ENCODE measurements around the gene KPRP. TPM values are rescaled to one million over a fixed set of nuclear protein-coding genes. Genes with fewer than 3 reads are reported as not detected.

The KPRP gene, protein sequence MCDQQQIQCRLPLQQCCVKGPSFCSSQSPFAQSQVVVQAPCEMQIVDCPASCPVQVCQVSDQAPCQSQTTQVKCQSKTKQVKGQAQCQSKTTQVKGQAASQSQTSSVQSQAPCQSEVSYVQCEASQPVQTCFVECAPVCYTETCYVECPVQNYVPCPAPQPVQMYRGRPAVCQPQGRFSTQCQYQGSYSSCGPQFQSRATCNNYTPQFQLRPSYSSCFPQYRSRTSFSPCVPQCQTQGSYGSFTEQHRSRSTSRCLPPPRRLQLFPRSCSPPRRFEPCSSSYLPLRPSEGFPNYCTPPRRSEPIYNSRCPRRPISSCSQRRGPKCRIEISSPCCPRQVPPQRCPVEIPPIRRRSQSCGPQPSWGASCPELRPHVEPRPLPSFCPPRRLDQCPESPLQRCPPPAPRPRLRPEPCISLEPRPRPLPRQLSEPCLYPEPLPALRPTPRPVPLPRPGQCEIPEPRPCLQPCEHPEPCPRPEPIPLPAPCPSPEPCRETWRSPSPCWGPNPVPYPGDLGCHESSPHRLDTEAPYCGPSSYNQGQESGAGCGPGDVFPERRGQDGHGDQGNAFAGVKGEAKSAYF
- not detected in 2 replicates for total RNA-seq (2014; rRNA removed)
- not detected for Bru-seq, nascent RNA
- not detected for BruChase-seq, experiment 1, labeled RNA remaining after a 6-hour chase
- not detected for BruChase-seq, experiment 2, labeled RNA remaining after a 2-hour chase
- long read RNA-seq = 0 reads

DNA sequence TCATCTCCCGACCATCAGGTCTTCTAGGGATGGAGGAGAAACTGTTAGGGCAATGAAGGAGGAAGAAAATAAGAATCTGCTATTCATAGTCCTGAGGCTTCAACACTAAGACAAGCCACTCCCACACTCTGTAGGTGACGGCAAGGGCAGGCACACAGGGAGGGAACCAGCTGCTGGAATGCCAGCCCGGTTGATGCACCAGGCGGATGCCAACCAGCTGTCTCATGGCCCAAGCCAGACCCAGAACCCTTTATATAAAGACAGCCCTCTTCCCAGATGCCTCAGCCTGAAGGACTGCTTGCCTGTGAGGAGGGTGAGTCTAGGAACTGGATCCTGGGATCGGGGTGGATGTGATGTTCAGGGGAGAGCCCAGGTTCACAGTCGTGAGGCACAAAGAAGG lies at the start of gene KPRP:
Gene KPRP, plus strand, starts transcription at position 279 of the 400 bp plus-strand sequence. CDS start 1,564 bp downstream, outside the sequence.
- no peak within 1 kb of the TSS for H2AFZ ChIP-seq (ENCODE audit: low read length)
- no peak within 1 kb of the TSS for H3K4me3 ChIP-seq (ENCODE audit: low read length)
- peaks cover 3% of the 10 kb centered on the region for H3K4me1 ChIP-seq (ENCODE audit: insufficient read depth, low read length)
- H3K36me3 ChIP-seq (ENCODE audit: low read depth, low read length) = no peaks in the 10 kb centered on the region
- H3K27ac ChIP-seq (ENCODE audit: low read length) = no peak within 1 kb of the TSS
- no peak within 1 kb of the TSS for H3K9ac ChIP-seq (ENCODE audit: low read length)
- no peaks in the 10 kb centered on the region; the same call in 1 of the 2 replicates for H3K9me2 ChIP-seq (replicated peaks; ENCODE audit: low read length)
- DNase-seq = no peak
- H3K27me3 ChIP-seq (ENCODE audit: low read length) = peaks cover 8% of the 10 kb centered on the region; the same call in 1 of the 2 replicates
- CTCF ChIA-PET = no interaction called here
- BruUV-seq (replicated peaks) = no TSS peak
- POLR2A ChIA-PET (ENCODE audit: unreplicated experiment) = no interaction called here
- TF ChIP-seq EZH2phosphoT487 (IDR thresholded peaks at IDR 0.05; ENCODE audit: borderline replicate concordance, low read length) = no peak
- intact Hi-C loops (cut with micrococcal nuclease) = no loop called here
- no peaks in the 10 kb centered on the region for H4K20me1 ChIP-seq (ENCODE audit: low read length)
- H3K4me2 ChIP-seq (ENCODE audit: low read length) = no peak within 1 kb of the TSS
- no peak for ATAC-seq
- H3F3A ChIP-seq (ENCODE audit: low read length, unreplicated experiment) = no peaks in the 10 kb centered on the region
- H3K9me3 ChIP-seq (ENCODE audit: low read length) = no peaks in the 10 kb centered on the region
- no peaks in the 10 kb centered on the region for H3K79me2 ChIP-seq (ENCODE audit: low read length)

DNA sequence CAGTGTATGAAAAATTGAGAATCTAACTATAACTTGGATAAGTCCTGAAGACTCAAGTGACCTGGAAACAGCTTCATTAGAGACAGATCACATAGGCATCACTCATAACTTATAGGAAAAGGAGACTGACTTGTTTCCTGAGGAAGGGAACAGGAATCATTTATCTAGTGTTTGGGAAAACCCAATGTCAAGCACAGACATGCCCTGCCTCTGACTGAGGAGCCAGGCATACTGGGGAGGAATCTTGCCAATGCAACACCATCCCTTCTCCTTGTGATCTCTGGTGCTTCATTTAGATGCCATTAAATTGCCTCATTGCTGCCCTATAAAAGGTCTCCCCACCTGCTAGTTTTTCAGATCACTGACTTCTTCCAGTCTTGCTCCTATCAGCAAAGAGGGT lies 39.6 kb upstream of the KPRP start:
- DNase-seq (no peak), ATAC-seq (no peak)
- no peak overlapping the region for H3K4me3 ChIP-seq (ENCODE audit: low read length)
- TF ChIP-seq, protein P1, sequence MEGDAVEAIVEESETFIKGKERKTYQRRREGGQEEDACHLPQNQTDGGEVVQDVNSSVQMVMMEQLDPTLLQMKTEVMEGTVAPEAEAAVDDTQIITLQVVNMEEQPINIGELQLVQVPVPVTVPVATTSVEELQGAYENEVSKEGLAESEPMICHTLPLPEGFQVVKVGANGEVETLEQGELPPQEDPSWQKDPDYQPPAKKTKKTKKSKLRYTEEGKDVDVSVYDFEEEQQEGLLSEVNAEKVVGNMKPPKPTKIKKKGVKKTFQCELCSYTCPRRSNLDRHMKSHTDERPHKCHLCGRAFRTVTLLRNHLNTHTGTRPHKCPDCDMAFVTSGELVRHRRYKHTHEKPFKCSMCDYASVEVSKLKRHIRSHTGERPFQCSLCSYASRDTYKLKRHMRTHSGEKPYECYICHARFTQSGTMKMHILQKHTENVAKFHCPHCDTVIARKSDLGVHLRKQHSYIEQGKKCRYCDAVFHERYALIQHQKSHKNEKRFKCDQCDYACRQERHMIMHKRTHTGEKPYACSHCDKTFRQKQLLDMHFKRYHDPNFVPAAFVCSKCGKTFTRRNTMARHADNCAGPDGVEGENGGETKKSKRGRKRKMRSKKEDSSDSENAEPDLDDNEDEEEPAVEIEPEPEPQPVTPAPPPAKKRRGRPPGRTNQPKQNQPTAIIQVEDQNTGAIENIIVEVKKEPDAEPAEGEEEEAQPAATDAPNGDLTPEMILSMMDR (conservative IDR thresholded peaks at IDR 0.05; ENCODE audit: low read depth, low read length) = no peak
- no peak for TF ChIP-seq EZH2 (IDR thresholded peaks at IDR 0.05; ENCODE audit: low read length, unreplicated experiment)
- TF ChIP-seq EZH2phosphoT487 (IDR thresholded peaks at IDR 0.05; ENCODE audit: borderline replicate concordance, low read length) = no peak
- BruUV-seq (replicated peaks) = no TSS peak
- H3K79me2 ChIP-seq (ENCODE audit: low read length) = no peaks in the 10 kb centered on the region
- intact Hi-C loops (cut with micrococcal nuclease) = no loop called here
- no peak overlapping the region for H3K4me2 ChIP-seq (ENCODE audit: low read length)
- H3K4me1 ChIP-seq (ENCODE audit: insufficient read depth, low read length) = no peaks in the 10 kb centered on the region
- no peak overlapping the region for H3K27ac ChIP-seq (ENCODE audit: low read length)
- H4K20me1 ChIP-seq (ENCODE audit: low read length) = no peaks in the 10 kb centered on the region
- H3K9ac ChIP-seq (ENCODE audit: low read length) = no peak overlapping the region
- no peaks in the 10 kb centered on the region for H3K9me2 ChIP-seq (replicated peaks; ENCODE audit: low read length)
- peaks cover 20% of the 10 kb centered on the region; the same call in 1 of the 2 replicates for H3K27me3 ChIP-seq (ENCODE audit: low read length)
- H3K36me3 ChIP-seq (ENCODE audit: low read depth, low read length) = no peaks in the 10 kb centered on the region
- ChIA-PET CTCF (no interaction called here), POLR2A (ENCODE audit: unreplicated experiment) (interaction anchor here (0.6 kb wide), 1 partner anchor 393 kb away, joined by 4 read pairs; no protein-coding TSS in a partner anchor)
- H2AFZ ChIP-seq (ENCODE audit: low read length) = no peak overlapping the region
- no peaks in the 10 kb centered on the region for H3F3A ChIP-seq (ENCODE audit: low read length, unreplicated experiment)
- H3K9me3 ChIP-seq (ENCODE audit: low read length) = no peaks in the 10 kb centered on the region

DNA sequence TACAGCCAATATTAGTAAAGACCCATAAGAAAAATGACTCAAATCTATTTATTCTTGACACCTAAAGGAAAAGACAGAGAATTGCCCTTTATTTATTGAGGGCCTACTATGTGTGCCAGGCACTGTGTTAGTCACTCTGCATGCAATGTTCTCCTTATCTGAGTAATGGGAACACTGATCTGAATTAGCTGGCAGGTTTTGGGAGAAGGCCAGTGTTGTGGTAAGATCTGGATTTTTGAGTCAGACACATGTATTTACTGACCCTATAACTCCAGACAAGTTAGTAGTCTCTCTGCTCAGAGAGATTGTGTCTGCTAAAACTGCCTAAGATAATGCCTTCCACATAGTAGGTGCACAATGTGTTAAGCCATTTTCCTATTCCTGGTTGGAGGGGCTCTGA lies 32.6 kb upstream of the KPRP start:
- H3K79me2 ChIP-seq (ENCODE audit: low read length) = no peaks in the 10 kb centered on the region
- H3K4me3 ChIP-seq (ENCODE audit: low read length) = no peak overlapping the region
- H3F3A ChIP-seq (ENCODE audit: low read length, unreplicated experiment) = no peaks in the 10 kb centered on the region
- H3K4me2 ChIP-seq (ENCODE audit: low read length) = no peak overlapping the region
- no peak overlapping the region for H3K27ac ChIP-seq (ENCODE audit: low read length)
- no peaks in the 10 kb centered on the region for H3K9me2 ChIP-seq (replicated peaks; ENCODE audit: low read length)
- no peak overlapping the region for H2AFZ ChIP-seq (ENCODE audit: low read length)
- ChIA-PET CTCF (no interaction called here), POLR2A (ENCODE audit: unreplicated experiment) (no interaction called here)
- ATAC-seq (no peak), DNase-seq (no peak)
- BruUV-seq (replicated peaks) = no TSS peak
- intact Hi-C loops (cut with micrococcal nuclease) = no loop called here
- H3K4me1 ChIP-seq (ENCODE audit: insufficient read depth, low read length) = no peaks in the 10 kb centered on the region
- no peak overlapping the region for H3K9ac ChIP-seq (ENCODE audit: low read length)
- H4K20me1 ChIP-seq (ENCODE audit: low read length) = no peaks in the 10 kb centered on the region
- H3K27me3 ChIP-seq (ENCODE audit: low read length) = peaks cover 41% of the 10 kb centered on the region
- no peaks in the 10 kb centered on the region for H3K36me3 ChIP-seq (ENCODE audit: low read depth, low read length)
- H3K9me3 ChIP-seq (ENCODE audit: low read length) = no peaks in the 10 kb centered on the region
- TF ChIP-seq EZH2 (IDR thresholded peaks at IDR 0.05; ENCODE audit: low read length, unreplicated experiment) (no peak), EZH2phosphoT487 (IDR thresholded peaks at IDR 0.05; ENCODE audit: borderline replicate concordance, low read length) (no peak)
- TF ChIP-seq, protein P1 (conservative IDR thresholded peaks at IDR 0.05; ENCODE audit: low read depth, low read length) = no peak
